ENCODE results near the gene YPEL2.
"Not testable (repeated sequence)": the region's sequence is repeated elsewhere in the genome, so short reads cannot be mapped to it uniquely, and the experiment has no call there.

The YPEL2 gene, protein sequence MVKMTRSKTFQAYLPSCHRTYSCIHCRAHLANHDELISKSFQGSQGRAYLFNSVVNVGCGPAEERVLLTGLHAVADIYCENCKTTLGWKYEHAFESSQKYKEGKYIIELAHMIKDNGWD

GRCh38 chr17:59331129-59331928 is at the start of gene YPEL2:
TSS of gene YPEL2 (plus strand) at chr17:59331655. CDS start at chr17:59353410, 21,755 bp downstream.
- DNase-seq (ENCODE audit: low read depth, low spot score) = peak; percentile 60

GRCh38 chr17:59284317-59284716 is 47.1 kb upstream of the YPEL2 start:
- no peak for DNase-seq (ENCODE audit: low read depth, low spot score)

GRCh38 chr17:59287452-59287851 is 44.0 kb upstream of the YPEL2 start:
- no peak for DNase-seq (ENCODE audit: low read depth, low spot score)

DNA sequence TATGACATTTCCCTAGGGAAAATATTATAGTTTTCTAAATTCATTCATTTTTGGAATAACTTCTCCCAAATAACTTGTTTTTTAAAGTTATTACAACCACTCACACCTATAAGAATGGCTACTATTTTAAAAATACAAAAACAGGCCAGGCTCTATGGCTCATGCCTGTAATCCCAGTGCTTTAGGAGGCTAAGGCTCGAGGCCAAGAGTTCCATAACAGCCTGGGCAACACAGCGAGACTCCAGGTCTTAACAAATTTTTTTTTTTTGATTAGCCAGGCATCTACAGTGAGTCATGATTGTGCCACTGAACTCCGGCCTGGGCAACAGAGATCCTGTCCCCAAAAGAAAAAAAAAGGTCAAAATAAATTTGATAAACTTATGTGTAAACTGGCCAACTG is 43.6 kb upstream of the YPEL2 start:
- DNase-seq (ENCODE audit: low read depth, low spot score) = no peak

- DNase-seq (ENCODE audit: low read depth, low spot score) = no peak
Measured at GRCh38 chr17:59289981-59290301, 41.5 kb upstream of the YPEL2 start.

DNA sequence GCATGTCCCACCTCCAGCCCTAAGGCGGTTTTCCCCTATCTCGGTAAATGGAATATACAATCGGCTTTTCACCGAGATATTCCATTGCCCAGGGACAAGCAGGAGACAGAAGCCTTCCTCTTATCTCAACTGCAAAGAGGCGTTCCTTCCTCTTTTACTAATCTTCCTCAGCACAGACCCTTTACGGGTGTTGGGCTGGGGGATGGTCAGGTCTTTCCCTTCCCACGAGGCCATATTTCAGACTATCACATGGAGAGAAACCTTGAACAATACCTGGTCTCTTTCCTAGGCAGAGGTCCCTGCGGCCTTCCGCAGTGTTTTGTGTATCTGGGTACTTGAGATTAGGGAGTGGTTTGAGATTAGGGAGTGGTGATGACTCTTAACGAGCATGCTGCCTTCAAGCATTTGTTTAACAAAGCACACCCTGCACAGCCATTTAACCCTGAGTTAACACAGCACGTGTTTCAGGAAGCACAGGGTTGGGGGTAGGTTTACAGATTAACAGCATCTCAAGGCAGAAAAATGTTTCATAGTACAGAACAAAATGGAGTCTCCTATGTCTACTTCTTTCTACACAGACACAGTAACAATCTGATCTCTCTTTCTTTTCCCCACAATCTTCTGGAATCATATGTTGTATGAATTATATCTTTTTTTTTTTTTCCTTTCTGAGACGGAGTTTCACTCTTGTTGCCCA is 41.0 kb upstream of the YPEL2 start:
- not testable (repeated sequence) for DNase-seq (ENCODE audit: low read depth, low spot score)

- no peak for DNase-seq (ENCODE audit: low read depth, low spot score)
Measured at GRCh38 chr17:59292174-59292523, 39.3 kb upstream of the YPEL2 start.

GRCh38 chr17:59296190-59296589 is 35.3 kb upstream of the YPEL2 start:
- no peak for DNase-seq (ENCODE audit: low read depth, low spot score)

DNA sequence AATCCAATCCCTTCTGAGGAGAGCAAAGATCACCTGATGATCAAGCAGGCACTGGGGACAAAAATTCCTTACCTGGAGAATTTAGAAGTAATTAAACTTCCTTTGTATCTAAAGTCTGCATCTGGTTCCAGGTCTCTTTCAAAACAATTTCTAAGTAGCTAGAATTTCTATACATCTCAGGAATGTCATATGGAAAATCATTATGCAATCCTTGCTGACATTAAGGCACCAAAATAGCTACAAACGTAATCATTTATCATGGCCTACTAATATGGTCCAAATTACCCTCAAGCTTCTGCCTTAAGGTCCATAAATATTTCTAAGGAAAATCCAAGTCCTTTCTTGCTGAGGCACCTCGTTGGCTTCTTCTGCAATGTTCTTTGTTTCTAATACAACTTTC is 32.9 kb upstream of the YPEL2 start:
- no peak for DNase-seq (ENCODE audit: low read depth, low spot score)

DNA sequence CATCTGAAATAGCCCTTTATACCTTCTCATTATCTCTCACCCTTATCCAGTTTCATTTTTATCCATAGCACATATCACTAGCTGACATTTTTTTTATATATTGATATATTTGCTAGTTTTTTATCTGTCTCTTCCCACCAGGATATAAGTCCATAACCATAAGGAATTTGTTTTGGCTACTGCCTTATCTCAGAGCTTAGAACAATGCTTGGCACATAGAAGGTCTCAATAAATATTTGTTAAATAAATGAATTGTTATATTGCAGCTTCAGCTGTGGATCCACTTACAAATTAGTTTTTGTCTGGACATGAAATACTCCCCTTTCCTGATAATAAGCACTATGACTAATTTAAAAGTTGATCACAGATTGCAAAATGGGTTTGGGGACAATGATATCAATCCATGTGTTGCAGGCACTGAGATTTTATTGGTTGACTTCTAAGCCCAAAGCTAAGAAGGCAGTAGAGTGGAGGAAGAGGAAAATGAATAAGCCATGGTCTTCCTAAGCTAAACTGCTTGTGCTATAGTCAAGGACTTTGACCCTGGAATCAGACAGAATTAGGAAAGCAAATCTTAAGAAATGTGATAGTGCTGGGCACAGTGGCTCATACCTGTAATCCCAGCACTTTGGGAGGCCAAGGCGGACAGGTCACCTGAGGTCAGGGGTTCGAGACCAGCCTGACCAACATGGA is 31.9 kb upstream of the YPEL2 start:
- no peak for DNase-seq (ENCODE audit: low read depth, low spot score)

DNA sequence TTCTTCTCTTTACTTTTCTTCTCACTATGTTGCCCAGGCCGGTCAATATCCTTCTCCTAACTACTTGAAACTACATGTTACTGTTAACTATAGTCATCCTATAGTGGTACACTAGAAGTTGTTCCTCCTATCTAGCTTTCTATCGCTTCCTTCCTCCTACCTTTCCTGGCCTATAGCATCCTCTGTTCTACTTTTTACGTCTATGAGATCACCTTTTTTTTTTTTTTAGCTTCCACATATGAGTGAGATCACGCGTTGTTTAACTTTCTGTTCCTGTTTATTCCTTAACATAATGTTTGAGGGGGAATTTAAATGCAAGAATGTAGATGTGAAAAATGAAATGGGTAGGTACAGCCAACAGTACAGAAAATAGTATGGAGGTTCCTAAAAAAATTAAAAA is 30.5 kb upstream of the YPEL2 start:
- DNase-seq (ENCODE audit: low read depth, low spot score) = no peak

GRCh38 chr17:59304811-59305210 is 26.6 kb upstream of the YPEL2 start:
- DNase-seq (ENCODE audit: low read depth, low spot score) = no peak

- DNase-seq (ENCODE audit: low read depth, low spot score) = no peak
Measured at GRCh38 chr17:59310263-59310920, 21.1 kb upstream of the YPEL2 start.

- no peak for DNase-seq (ENCODE audit: low read depth, low spot score)
Measured at GRCh38 chr17:59311051-59311468, 20.4 kb upstream of the YPEL2 start.

DNA sequence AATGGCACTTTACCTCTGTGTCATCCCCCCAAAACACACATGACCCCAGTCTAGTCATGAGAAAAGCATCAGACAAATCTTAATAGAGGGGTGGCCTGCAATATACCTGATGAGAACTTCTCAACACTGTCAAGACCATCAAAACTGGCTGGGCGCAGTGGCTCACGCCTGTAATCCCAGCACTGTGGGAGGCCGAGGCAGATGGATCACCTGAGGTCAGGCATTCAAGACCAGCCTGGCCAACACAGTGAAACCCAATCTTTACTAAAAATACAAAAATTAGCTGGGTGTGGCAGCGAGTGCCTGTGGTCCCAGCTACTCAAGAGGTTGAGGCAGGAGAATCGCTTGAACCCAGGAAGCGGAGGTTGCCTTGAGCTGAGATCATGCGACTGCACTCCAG is 19.9 kb upstream of the YPEL2 start:
- DNase-seq (ENCODE audit: low read depth, low spot score) = not testable (repeated sequence)

DNA sequence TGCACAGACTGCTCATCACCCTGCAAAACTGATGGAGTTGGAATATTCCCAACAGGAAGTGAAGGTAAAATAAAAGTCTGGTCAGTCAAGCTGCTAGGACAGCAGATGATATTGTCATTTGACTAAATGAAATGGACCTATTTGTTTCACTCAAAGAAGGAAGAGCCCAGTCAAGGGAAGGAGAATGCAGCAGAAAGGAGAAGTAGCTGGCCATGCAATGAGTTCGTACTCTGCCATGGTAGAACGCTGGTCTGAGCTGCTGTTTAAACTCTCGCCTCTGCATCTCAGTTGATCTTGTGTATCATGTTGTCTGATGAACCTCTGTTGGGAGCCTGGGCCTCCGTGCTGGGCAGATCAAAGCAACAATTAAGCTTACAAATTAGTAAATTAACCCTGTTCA is 15.6 kb upstream of the YPEL2 start:
- DNase-seq (ENCODE audit: low read depth, low spot score) = no peak

DNA sequence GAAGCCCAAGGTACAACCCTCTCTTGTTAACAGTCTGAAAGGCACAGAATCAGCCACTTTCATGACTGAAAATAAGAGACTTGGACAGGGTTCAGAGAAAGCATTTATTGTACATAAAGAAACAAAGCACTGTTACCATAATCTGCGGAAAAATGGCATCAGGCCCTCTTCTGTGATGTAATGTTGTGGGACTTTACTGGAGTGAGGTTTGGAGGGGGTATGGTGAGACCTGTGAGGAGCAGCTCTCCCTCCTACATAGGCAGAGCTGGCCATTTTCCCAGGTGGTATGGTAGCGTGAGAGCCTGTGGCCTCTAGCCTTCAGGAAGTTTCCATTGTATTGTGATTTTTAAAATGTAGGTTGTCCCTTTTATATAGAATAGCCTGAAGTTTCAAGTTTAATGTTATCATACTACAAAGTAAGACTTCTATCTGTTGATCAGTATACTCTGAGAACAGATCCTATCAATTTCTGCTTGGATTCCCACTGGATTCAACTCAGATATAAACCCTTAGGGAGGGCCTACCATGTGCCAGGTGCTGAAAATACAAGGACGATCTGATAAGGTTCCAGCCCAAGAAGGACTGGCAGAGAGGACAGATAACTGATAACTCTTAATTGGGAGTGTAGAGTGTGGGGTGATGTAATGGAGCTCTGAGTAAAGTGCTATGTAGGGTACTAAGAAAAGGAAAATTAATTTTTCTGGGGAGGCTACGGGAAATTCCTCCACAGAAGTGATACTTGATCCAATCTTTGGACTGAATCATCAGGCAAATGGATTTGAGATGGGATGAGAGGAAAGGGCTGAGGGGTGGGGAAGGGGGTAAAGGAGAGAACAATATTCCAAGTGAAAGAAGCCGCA is 4.1 kb upstream of the YPEL2 start:
- no peak for DNase-seq (ENCODE audit: low read depth, low spot score)

GRCh38 chr17:59327981-59328290 is 3.5 kb upstream of the YPEL2 start:
- no peak for DNase-seq (ENCODE audit: low read depth, low spot score)

GRCh38 chr17:59328601-59329000 is 2.9 kb upstream of the YPEL2 start:
- DNase-seq (ENCODE audit: low read depth, low spot score) = no peak

DNA sequence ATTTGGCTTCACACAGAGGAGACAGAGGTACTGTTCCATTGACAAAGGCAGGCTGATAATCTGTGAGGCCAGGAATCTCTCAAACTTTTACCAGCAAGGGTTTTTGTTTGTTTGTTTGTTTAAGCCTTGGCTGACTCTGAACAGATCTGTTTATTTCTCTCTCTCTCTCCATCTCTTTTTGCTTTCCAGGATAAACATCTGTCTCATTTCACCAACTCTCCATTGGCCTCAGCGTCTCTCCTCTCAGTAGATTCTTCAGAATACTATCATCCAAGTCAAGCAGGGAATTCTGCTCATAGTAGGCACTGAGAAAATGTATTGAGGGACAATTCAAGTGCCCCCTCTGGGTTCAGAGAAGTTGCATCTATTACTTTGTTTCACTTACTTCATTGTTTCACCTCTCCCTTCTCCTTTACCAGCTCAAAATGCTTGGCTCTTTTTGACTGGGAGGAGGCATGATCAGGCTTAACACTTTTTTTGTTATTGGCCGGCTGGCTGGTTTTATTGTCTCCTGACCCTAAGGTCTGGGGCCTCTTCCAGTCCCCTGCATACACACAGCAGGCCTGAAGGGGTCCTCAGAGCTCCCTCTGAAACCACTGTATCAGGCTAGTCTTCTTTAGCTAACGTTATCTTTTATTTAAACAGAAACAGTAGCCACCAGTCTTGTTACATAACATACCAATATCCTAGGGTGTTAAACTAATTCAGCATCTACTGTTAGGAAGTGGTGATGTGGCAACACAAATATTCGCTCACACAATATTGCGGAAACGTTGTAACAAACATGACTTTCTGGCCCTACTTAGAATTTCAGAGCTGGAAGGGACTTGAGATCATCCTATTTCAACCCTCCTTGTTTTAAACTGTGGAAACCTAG is 2.0 kb upstream of the YPEL2 start:
- DNase-seq (ENCODE audit: low read depth, low spot score) = peak; percentile 49
